22Rv1 (cell line): ENCODE results near the gene ALG14.

Source experiments
- CTCF ChIP-seq: fragments of 450-650 bp; IDR thresholded peaks from 2 replicates; pipeline ENCODE4 v1.5.1; 2017; ENCODE audit warnings: mild to moderate bottlenecking
- ZFX ChIP-seq: fragments of 450-650 bp; IDR thresholded peaks from 2 replicates; pipeline ENCODE4 v1.6.1; 2017; ENCODE audit warnings: antibody characterized with exemption, borderline replicate concordance

- TF ChIP-seq CTCF (no peak), ZFX (no peak)
These were observed 24.4 kb downstream of the ALG14 start for GRCh38 chr1:95048317-95048716.
